ENCODE results near the gene PRPF8.
"Not testable (repeated sequence)": the region's sequence is repeated elsewhere in the genome, so short reads cannot be mapped to it uniquely, and the experiment has no call there.

Gene PRPF8

GRCh38 chr17:1695365-1695764 lies 10.7 kb upstream of the PRPF8 start:
- in situ Hi-C loops (cut with MboI; ENCODE audit: low sequenced_read_pairs) = no loop called here

- in situ Hi-C loops (cut with MboI; ENCODE audit: low sequenced_read_pairs) = no loop called here
Measured at GRCh38 chr17:1693339-1693738, 8.7 kb upstream of the PRPF8 start.

GRCh38 chr17:1690544-1691221 lies 6.0 kb upstream of the PRPF8 start:
- in situ Hi-C loops (cut with MboI; ENCODE audit: low sequenced_read_pairs) = no loop called here

GRCh38 chr17:1688405-1688804 lies 3.7 kb upstream of the PRPF8 start:
- in situ Hi-C loops (cut with MboI; ENCODE audit: low sequenced_read_pairs) = not testable (repeated sequence)

- in situ Hi-C loops (cut with MboI; ENCODE audit: low sequenced_read_pairs) = no loop called here
Measured at GRCh38 chr17:1686086-1686485, 1.4 kb upstream of the PRPF8 start.

GRCh38 chr17:1683459-1683858 lies 1.2 kb downstream of the PRPF8 start:
- in situ Hi-C loops (cut with MboI; ENCODE audit: low sequenced_read_pairs) = no loop called here

- in situ Hi-C loops (cut with MboI; ENCODE audit: low sequenced_read_pairs) = no loop called here
Measured at GRCh38 chr17:1676401-1676800, 8.3 kb downstream of the PRPF8 start.

GRCh38 chr17:1673041-1673785 lies 11.5 kb downstream of the PRPF8 start:
- in situ Hi-C loops (cut with MboI; ENCODE audit: low sequenced_read_pairs) = no loop called here

- in situ Hi-C loops (cut with MboI; ENCODE audit: low sequenced_read_pairs) = not testable (repeated sequence)
Measured at GRCh38 chr17:1663934-1664333, 20.7 kb downstream of the PRPF8 start.

GRCh38 chr17:1661045-1661444 lies 23.6 kb downstream of the PRPF8 start:
- in situ Hi-C loops (cut with MboI; ENCODE audit: low sequenced_read_pairs) = no loop called here

- in situ Hi-C loops (cut with MboI; ENCODE audit: low sequenced_read_pairs) = no loop called here
Measured at GRCh38 chr17:1658100-1658499, 26.6 kb downstream of the PRPF8 start.

- in situ Hi-C loops (cut with MboI; ENCODE audit: low sequenced_read_pairs) = no loop called here
Measured at GRCh38 chr17:1653735-1654134, 30.9 kb downstream of the PRPF8 start.

GRCh38 chr17:1652794-1653193 lies 31.9 kb downstream of the PRPF8 start:
- in situ Hi-C loops (cut with MboI; ENCODE audit: low sequenced_read_pairs) = not testable (repeated sequence)

GRCh38 chr17:1651559-1651844 lies 33.2 kb downstream of the PRPF8 start:
- in situ Hi-C loops (cut with MboI; ENCODE audit: low sequenced_read_pairs) = no loop called here

- in situ Hi-C loops (cut with MboI; ENCODE audit: low sequenced_read_pairs) = no loop called here
Measured at GRCh38 chr17:1650731-1651558, 33.7 kb downstream of the PRPF8 start.

GRCh38 chr17:1649844-1650501 lies 34.7 kb downstream of the PRPF8 start, which contains the start of gene RILP:
TSS of gene RILP (minus strand) at chr17:1649866. CDS start at chr17:1649804, 62 bp downstream.
- in situ Hi-C loops (cut with MboI; ENCODE audit: low sequenced_read_pairs) = no loop called here

- in situ Hi-C loops (cut with MboI; ENCODE audit: low sequenced_read_pairs) = no loop called here
Measured at GRCh38 chr17:1648963-1649843, 35.5 kb downstream of the PRPF8 start.

GRCh38 chr17:1648173-1648962 lies 36.3 kb downstream of the PRPF8 start:
- in situ Hi-C loops (cut with MboI; ENCODE audit: low sequenced_read_pairs) = no loop called here

- in situ Hi-C loops (cut with MboI; ENCODE audit: low sequenced_read_pairs) = no loop called here
Measured at GRCh38 chr17:1647802-1648171, 36.9 kb downstream of the PRPF8 start.
